Measurements from ENCODE around the gene ANKMY1. TPM values are rescaled to one million over a fixed set of nuclear protein-coding genes. Genes with fewer than 3 reads are reported as not detected.
A peak's percentile ranks its signal among the peaks of the same experiment; 100 is the strongest.

The ANKMY1 gene
- total and polyA plus RNA-seq, 2 of the 8 experiments (the other 6 are each of a cell fraction or from before 2014, with no cell fraction given): 4.5 to 4.8 TPM

DNA sequence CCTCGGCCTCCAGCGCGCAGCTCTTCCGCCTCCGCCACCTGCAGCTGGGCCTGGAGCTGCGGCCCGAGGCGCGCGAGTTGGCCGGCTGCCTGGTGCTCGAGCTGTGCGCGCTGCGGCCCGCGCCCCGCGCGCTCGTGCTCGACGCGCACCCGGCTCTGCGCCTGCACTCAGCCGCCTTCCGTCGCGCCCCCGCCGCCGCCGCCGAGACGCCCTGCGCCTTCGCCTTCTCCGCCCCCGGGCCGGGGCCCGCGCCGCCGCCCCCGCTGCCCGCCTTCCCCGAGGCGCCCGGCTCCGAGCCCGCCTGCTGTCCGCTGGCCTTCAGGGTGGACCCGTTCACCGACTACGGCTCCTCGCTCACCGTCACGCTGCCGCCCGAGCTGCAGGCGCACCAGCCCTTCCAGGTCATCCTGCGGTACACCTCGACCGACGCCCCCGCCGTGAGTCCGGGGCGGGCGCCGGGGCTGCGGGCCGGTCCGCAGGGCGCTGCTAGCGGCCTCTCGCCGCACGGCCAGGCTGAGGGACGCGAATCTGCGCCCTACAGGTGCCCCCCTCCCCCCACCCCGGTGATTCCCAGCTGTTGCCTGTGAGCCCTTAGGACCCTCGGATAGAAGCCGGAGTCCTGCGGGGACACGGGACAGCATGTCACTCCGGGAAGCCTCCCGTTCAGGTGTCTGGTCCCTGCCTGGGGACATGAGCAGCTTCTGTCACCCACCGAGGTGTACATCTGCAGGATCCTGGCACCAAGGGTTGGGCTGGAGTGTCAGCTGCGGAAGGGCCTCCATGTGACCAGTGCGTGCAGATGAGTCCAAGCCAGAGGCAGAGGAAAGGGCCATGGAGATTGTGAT, 11.1 kb upstream of the ANKMY1 start:
- H3K27ac ChIP-seq (ENCODE audit: low read depth, low read length): no peak overlapping the region
- no peak overlapping the region for H2BK5ac ChIP-seq (ENCODE audit: low read depth, low read length)
- peaks cover 10% of the 10 kb centered on the region; the same call in 1 of the 2 replicates for H3K23me2 ChIP-seq (ENCODE audit: low read depth, low read length)
- H4K5ac ChIP-seq (ENCODE audit: insufficient read length, low read depth, low read length): no peak overlapping the region
- no peak overlapping the region for H3K14ac ChIP-seq (ENCODE audit: insufficient read length)
- peak overlapping the region; percentile 88 to 90 for H3K4me2 ChIP-seq (ENCODE audit: insufficient read depth in 1 of 2, low read depth in 2 of 2, low read length in 2 of 2)
- ChIA-PET CTCF (ENCODE audit: partially characterized antibody) (interaction anchor here (0.6 to 1.7 kb wide), 4 partner anchors 11 to 38 kb away, joined by 3 to 4 read pairs (median 4); no protein-coding TSS in a partner anchor), POLR2A (ENCODE audit: partially characterized antibody) (interaction anchor here (0.7 to 1.9 kb wide), 5 partner anchors 8 to 251 kb away, joined by 3 to 7 read pairs (median 4); partner anchors contain the start of genes CAPN10 and KIF1A)
- H3K36me3 ChIP-seq (ENCODE audit: control insufficient read depth in 2 of 4, insufficient read depth in 4 of 4, low read length in 3 of 4): no peaks in the 10 kb centered on the region
- H3K23ac ChIP-seq (ENCODE audit: insufficient read length): no peak overlapping the region
- no peak overlapping the region for H4K91ac ChIP-seq (replicated peaks; ENCODE audit: insufficient read length, low read length)
- peak overlapping the region; percentile 53 for H3K4ac ChIP-seq (replicated peaks; ENCODE audit: insufficient read length, low read depth, low read length)
- H2AFZ ChIP-seq (ENCODE audit: low read length): no peak overlapping the region
- H3K79me2 ChIP-seq (ENCODE audit: control insufficient read depth in 1 of 2, insufficient read depth in 2 of 2, low read length in 2 of 2): no peaks in the 10 kb centered on the region
- no peak overlapping the region for H2BK20ac ChIP-seq (ENCODE audit: low read length)
- H3K4me1 ChIP-seq (replicated peaks in 1 of 4; ENCODE audit: control insufficient read depth in 3 of 4, insufficient read depth in 4 of 4, low read length in 3 of 4): peaks cover 0 to 29% (median 21%) of the 10 kb centered on the region in 4 experiments; a peak in 6 of 7 replicates
- no peak overlapping the region for H2BK120ac ChIP-seq (replicated peaks; ENCODE audit: low read depth, low read length)
- H3K79me1 ChIP-seq (ENCODE audit: low read depth, low read length): no peaks in the 10 kb centered on the region
- FAIRE-seq: no peak
- H3K9me3 ChIP-seq (ENCODE audit: insufficient read depth in 2 of 2, low read depth in 1 of 2, low read length in 1 of 2): no peaks in the 10 kb centered on the region
- H4K8ac ChIP-seq (ENCODE audit: extremely low read depth, insufficient read depth, low read length): peak overlapping the region; percentile 51
- H2BK15ac ChIP-seq (ENCODE audit: low read length): no peak overlapping the region
- H3K56ac ChIP-seq (replicated peaks; ENCODE audit: insufficient read length, low read depth, low read length): no peak overlapping the region
- H3K9ac ChIP-seq (replicated peaks in 1 of 4; ENCODE audit: extremely low read depth in 1 of 4, low read depth in 3 of 4, low read length in 3 of 4): peak overlapping the region in 2 of 4 experiments; percentile 30 to 78; a peak in 2 of 7 replicates
- no peak overlapping the region; the same call in 1 of the 2 replicates for H2AK5ac ChIP-seq (ENCODE audit: low read depth, low read length)
- WGBS, 2 experiments (ENCODE audit: extremely low coverage in 1 of 2, insufficient coverage in 1 of 2, insufficient read length in 1 of 2, insufficient replicate concordance in 2 of 2, low coverage in 1 of 2, low lambda C conversion rate in 2 of 2, missing lambda C conversion rate in 1 of 2): 11% methylated on average over 55 of the region's 93 CpGs; no CpG with 5 or more reads in 1 of the 2 experiments
- H3K18ac ChIP-seq (ENCODE audit: extremely low read depth, low read length): peak overlapping the region; percentile 24; the same call in 1 of the 2 replicates
- peak overlapping the region; percentile 38 to 70 (median 52) for H3K4me3 ChIP-seq (ENCODE audit: extremely low read depth in 1 of 4, insufficient read depth in 2 of 4, low read depth in 3 of 4, low read length in 4 of 4)
- no peak overlapping the region for H2BK12ac ChIP-seq (ENCODE audit: low read depth, low read length)
- peaks cover 18 to 34% (median 30%) of the 10 kb centered on the region in 4 experiments for H3K27me3 ChIP-seq (replicated peaks in 1 of 4; ENCODE audit: control insufficient read depth in 3 of 4, extremely low read depth in 1 of 4, insufficient read depth in 3 of 4, low read length in 3 of 4)
- peak in 1 of 2 experiments; percentile 67 for DNase-seq (ENCODE audit: low read depth in 1 of 2, low spot score in 2 of 2)
- peaks cover 3 to 17% of the 10 kb centered on the region in 2 experiments for H4K20me1 ChIP-seq (replicated peaks in 1 of 2; ENCODE audit: control insufficient read depth in 1 of 2, insufficient read depth in 2 of 2, low read length in 2 of 2)
- peak; percentile 95 for TF ChIP-seq KDM4A (IDR thresholded peaks at IDR 0.05; ENCODE audit: low read depth, low read length, severe bottlenecking)
- TF ChIP-seq SP2 (IDR thresholded peaks at IDR 0.05; ENCODE audit: low read length): no peak
- TF ChIP-seq, protein P1, sequence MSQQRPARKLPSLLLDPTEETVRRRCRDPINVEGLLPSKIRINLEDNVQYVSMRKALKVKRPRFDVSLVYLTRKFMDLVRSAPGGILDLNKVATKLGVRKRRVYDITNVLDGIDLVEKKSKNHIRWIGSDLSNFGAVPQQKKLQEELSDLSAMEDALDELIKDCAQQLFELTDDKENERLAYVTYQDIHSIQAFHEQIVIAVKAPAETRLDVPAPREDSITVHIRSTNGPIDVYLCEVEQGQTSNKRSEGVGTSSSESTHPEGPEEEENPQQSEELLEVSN (IDR thresholded peaks at IDR 0.05): no peak
- no peak for TF ChIP-seq SAP30 (IDR thresholded peaks at IDR 0.05; ENCODE audit: insufficient read depth, insufficient replicate concordance, low read length)
- TF ChIP-seq SUZ12 (IDR thresholded peaks at IDR 0.05; ENCODE audit: low read length): no peak; the same call in 1 of the 2 replicates
- TF ChIP-seq EZH2 (IDR thresholded peaks at IDR 0.05; ENCODE audit: low read depth, low read length, severe bottlenecking): peak; percentile 57
- peak; percentile 67; the same call in 1 of the 2 replicates for TF ChIP-seq RBBP5 (IDR thresholded peaks at IDR 0.05; ENCODE audit: borderline replicate concordance, low read depth, low read length)
- TF ChIP-seq, protein P2, sequence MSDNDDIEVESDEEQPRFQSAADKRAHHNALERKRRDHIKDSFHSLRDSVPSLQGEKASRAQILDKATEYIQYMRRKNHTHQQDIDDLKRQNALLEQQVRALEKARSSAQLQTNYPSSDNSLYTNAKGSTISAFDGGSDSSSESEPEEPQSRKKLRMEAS (IDR thresholded peaks at IDR 0.05): 0 out of 2 replicates have a peak, but pooled peaks have one; percentile 37
- no peak for TF ChIP-seq SIRT6 (IDR thresholded peaks at IDR 0.05; ENCODE audit: low read length)
- TF ChIP-seq POLR2AphosphoS5 (IDR thresholded peaks at IDR 0.05; ENCODE audit: low read depth, low read length): no peak
